Skin epidermis (tissue), 12 donors: ENCODE results near the gene WBP1.

Source experiments
- H3K27ac ChIP-seq, 21 experiments: fragments of 200-600 bp; sonication (generic) in 11 of 21; one replicate each; pipeline ENCODE4 v1.5.0; 2020; ENCODE audit warnings: mild to moderate bottlenecking in 3 of 21, inconsistent platforms in 2 of 21, moderate library complexity in 2 of 21
- H3K4me3 ChIP-seq, 7 experiments: fragments of 200-600 bp; sonication (generic) in 2 of 7; one replicate each; pipeline ENCODE4 v1.5.0; 2020; ENCODE audit warnings: inconsistent platforms in 2 of 7, mild to moderate bottlenecking in 2 of 7, moderate library complexity in 1 of 7

WBP1 gene

GRCh38 chr2:74425523-74425922 is 32.7 kb upstream of the WBP1 start:
- Histone ChIP-seq H3K27ac (peak overlapping the region in 4 of 21 experiments; percentile 24 to 52 (median 43)), H3K4me3 (no peak overlapping the region)

GRCh38 chr2:74426181-74426758 is 32.0 kb upstream of the WBP1 start:
- Histone ChIP-seq H3K4me3 (no peak overlapping the region), H3K27ac (peak overlapping the region in 5 of 21 experiments; percentile 17 to 69 (median 52))

- H3K4me3 ChIP-seq = no peak overlapping the region
- H3K27ac ChIP-seq = no peak overlapping the region
Observed at GRCh38 chr2:74427551-74427950, 30.7 kb upstream of the WBP1 start.

GRCh38 chr2:74428675-74429074 is 29.6 kb upstream of the WBP1 start:
- Histone ChIP-seq H3K27ac (no peak overlapping the region), H3K4me3 (no peak overlapping the region)

- Histone ChIP-seq H3K27ac (no peak overlapping the region), H3K4me3 (no peak overlapping the region)
Observed at GRCh38 chr2:74429487-74430451, 28.5 kb upstream of the WBP1 start.

GRCh38 chr2:74430502-74430901 is 27.7 kb upstream of the WBP1 start:
- H3K27ac ChIP-seq = no peak overlapping the region

GRCh38 chr2:74436111-74436805 is 22.0 kb upstream of the WBP1 start:
- no peak overlapping the region for H3K4me3 ChIP-seq
- H3K27ac ChIP-seq = peak overlapping the region in 1 of 21 experiments; percentile 2

More at GRCh38 chr2:74430502-74430901, 27.7 kb upstream of the WBP1 start:
- H3K4me3 ChIP-seq = no peak overlapping the region

GRCh38 chr2:74436848-74437695 is 21.2 kb upstream of the WBP1 start:
- Histone ChIP-seq H3K4me3 (no peak overlapping the region), H3K27ac (peak overlapping the region in 1 of 21 experiments; percentile 2)

GRCh38 chr2:74438248-74438647 is 20.0 kb upstream of the WBP1 start:
- Histone ChIP-seq H3K27ac (no peak overlapping the region), H3K4me3 (no peak overlapping the region)

- H3K27ac ChIP-seq = peak overlapping the region in 17 of 21 experiments; percentile 54 to 94 (median 84)
- H3K4me3 ChIP-seq = peak overlapping the region; percentile 35 to 61 (median 48)
Observed at GRCh38 chr2:74439373-74439772, 18.9 kb upstream of the WBP1 start.

GRCh38 chr2:74439803-74440377 is 18.3 kb upstream of the WBP1 start:
- Histone ChIP-seq H3K27ac (peak overlapping the region in 20 of 21 experiments; percentile 41 to 94 (median 84)), H3K4me3 (peak overlapping the region; percentile 35 to 61 (median 48))

- Histone ChIP-seq H3K4me3 (peak overlapping the region; percentile 35 to 61 (median 48)), H3K27ac (peak overlapping the region; percentile 44 to 94 (median 83))
Observed at GRCh38 chr2:74440378-74441169, 17.7 kb upstream of the WBP1 start.

- H3K27ac ChIP-seq = peak overlapping the region; percentile 62 to 94 (median 83)
- H3K4me3 ChIP-seq = peak overlapping the region; percentile 35 to 61 (median 48)
Observed at GRCh38 chr2:74441170-74441689, 17.0 kb upstream of the WBP1 start.

- Histone ChIP-seq H3K4me3 (peak within 1 kb of the TSS; percentile 35 to 61 (median 48)), H3K27ac (peak within 1 kb of the TSS; percentile 62 to 94 (median 83))
Observed at GRCh38 chr2:74441690-74442482, 16.4 kb upstream of the WBP1 start, which contains the start of gene RTKN. Gene RTKN, minus strand, starts transcription at chr2:74441937. Its CDS starts 121 bp downstream, at chr2:74441816.

- H3K4me3 ChIP-seq = peak overlapping the region; percentile 35 to 61 (median 48)
- peak overlapping the region in 20 of 21 experiments; percentile 62 to 94 (median 82) for H3K27ac ChIP-seq
Observed at GRCh38 chr2:74442483-74443297, 15.5 kb upstream of the WBP1 start.
